Superior temporal gyrus (tissue), 1 donor: Measurements from ENCODE around the gene DDX41.

Experiments used
- DNase-seq: peaks from one replicate; pipeline ENCODE4 v3.0.0-alpha.2; 2016; ENCODE audit errors: extremely low spot score

Gene DDX41

DNA sequence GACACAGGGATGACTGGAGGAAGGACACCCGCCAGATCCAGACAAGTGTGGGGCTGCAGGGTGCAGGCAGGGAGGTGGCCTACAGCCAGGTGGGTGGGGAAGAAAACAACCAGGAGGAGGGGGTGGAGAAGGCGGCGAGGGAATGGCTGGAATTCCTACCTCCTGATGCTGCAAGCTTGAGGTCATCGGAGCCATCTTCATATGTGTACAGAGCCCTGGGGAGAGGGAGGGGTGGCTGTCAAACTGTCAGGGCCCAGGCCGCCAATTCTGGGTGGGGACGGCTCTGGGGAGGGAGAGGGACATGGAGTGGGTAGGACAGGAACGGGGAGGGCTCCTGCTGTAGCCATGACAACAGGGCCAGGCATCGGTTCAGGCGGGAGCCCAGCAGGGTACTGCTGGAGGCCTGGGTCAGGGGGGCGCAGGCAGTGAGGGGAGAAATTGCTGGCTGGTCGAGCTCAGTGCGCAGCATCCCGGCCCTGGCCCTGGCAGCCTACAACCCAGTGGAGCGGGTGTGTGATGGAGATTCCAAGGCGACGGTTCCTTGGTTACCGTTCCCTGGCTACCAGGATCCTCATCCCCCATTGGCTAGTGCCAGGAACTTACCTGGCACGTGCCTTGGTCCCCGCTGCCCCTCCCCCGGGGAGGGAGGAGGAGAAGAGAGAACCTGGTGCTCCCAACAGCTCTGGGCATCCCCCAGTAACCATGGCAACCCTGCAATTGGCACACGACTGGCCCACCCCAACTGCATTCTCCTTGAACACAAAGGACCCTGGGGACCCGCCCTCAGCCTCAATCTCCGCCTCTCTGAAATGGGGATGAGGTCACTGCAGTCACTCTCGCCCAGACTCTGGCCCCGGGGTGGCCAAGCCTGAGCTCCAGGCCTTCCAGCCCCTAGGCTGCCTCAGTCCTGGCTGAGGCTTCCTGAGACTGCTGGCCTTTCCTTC lies 47.8 kb downstream of the DDX41 start:
- no peak for DNase-seq

GRCh38 chr5:177468329-177468684 lies 48.5 kb downstream of the DDX41 start:
- DNase-seq: no peak

DNA sequence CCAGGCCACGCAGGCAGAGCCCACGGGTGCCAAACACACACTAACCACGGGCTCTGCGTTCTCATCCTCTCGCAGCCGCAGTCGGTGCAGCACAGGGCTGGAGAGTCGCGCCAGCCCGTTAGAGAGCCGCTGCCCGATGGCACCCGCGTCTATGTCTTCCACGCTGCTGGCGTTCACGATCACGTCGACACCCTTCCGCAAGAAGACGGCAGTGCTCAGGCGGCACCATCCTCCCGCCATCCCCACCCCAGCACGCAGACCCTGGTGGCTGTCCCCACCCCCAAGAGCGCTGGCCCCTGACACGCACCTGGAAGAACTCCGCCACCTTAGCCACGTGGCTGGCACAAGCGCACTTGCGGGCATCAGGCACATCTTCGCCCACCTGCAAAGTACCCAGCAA lies 49.3 kb downstream of the DDX41 start:
- no peak for DNase-seq

GRCh38 chr5:177466861-177467260 lies 49.9 kb downstream of the DDX41 start:
- no peak for DNase-seq

- DNase-seq: no peak
Observed at GRCh38 chr5:177465044-177465443, 51.7 kb downstream of the DDX41 start.

DNA sequence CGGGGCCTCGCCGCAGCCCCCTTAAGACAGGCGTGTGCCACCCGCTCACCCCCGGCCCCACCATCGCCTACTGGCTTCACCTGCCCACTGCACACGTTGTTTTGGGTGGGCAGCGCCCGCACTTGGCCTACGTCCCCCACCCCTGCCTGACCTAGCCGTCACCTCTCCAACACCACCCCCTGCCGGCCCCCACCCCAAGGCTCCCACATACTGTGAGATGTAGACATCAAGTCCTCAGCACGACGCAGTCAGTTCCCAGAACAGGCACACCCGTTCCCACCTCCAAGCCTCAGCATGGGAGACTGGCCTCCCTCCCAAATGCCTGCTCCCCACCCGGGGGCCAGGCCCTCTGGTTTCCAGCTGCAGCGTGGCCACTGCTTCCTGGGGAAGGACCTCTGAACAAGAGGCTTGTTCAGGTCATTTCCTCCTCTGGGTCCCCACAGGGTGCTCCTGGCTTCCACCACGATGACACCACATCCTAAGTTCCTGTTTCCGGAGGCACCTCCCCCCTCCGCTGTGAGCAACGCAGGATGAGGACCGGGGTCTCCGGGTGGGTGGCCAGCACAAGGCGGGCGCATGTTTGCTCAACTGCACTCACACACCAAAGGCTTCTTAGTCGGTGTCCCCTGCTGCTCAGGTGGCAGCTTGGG lies 54.6 kb downstream of the DDX41 start:
- no peak for DNase-seq
